Right lobe of liver (tissue), 6 donors: Measurements from ENCODE around the gene TSPAN5. TPM values are rescaled to one million over a fixed set of nuclear protein-coding genes. Genes with fewer than 3 reads are reported as not detected.

Source experiments
- ATAC-seq, 4 donors: fragments of 200-7000 bp; cut with Tn5 transposase; one replicate each; pipeline ENCODE4 v1.9.1; 2020; ENCODE audit warnings: mild to moderate bottlenecking in 4 of 4, moderate library complexity in 4 of 4
- DNase-seq, 3 donors: peaks; one replicate each; pipeline ENCODE4 v3.0.0-alpha.2; 2020
- H3K27ac ChIP-seq, 3 donors: fragments of 200-600 bp; one replicate each; pipeline ENCODE4 v1.8.0; 2022
- H3K27me3 ChIP-seq, 2 donors: fragments of 200-600 bp; one replicate each; pipeline ENCODE4 v1.8.0; 2022
- H3K36me3 ChIP-seq, 4 donors: fragments of 200-600 bp; sonication (generic) in 1 of 4; one replicate each; pipeline versions ENCODE4 v1.5.1 to v1.8.0; 2017 to 2022; ENCODE audit warnings: control low read depth in 1 of 4
- H3K4me1 ChIP-seq, 4 donors: fragments of 200-600 bp; sonication (generic) in 1 of 4; one replicate each; pipeline versions ENCODE4 v1.5.1 to v1.8.0; 2017 to 2022; ENCODE audit warnings: control low read depth in 1 of 4
- H3K4me3 ChIP-seq, 3 donors: fragments of 200-600 bp; one replicate each; pipeline ENCODE4 v1.8.0; 2022
- H3K9me3 ChIP-seq, 4 donors: fragments of 200-600 bp; sonication (generic) in 1 of 4; one replicate each; pipeline versions ENCODE4 v1.5.1 to v1.8.0; 2017 to 2022; ENCODE audit warnings: control low read depth in 1 of 4
- CTCF ChIP-seq, 4 donors: fragments of 200-600 bp in 3 of 4; fragments of 450-650 bp in 1 of 4; IDR thresholded peaks; one replicate each; pipeline versions ENCODE4 v1.5.1 to v1.8.0; 2016 to 2022; ENCODE audit warnings: antibody characterized with exemption in 4 of 4, mild to moderate bottlenecking in 2 of 4
- POLR2A ChIP-seq: fragments of 450-650 bp; IDR thresholded peaks from one replicate; pipeline ENCODE4 v1.6.1; 2017; ENCODE audit warnings: antibody characterized with exemption, mild to moderate bottlenecking
- WGBS: methylation state at CpG from one replicate; pipeline ENCODE4 v1.1.6; 2018; ENCODE audit warnings: low coverage, low lambda C conversion rate; ENCODE audit not compliant: insufficient coverage; ENCODE audit errors: missing lambda C conversion rate; 5-methylcytosine and 5-hydroxymethylcytosine counted together
- intact Hi-C, 2 donors: fragments of 100-400 bp; cut with DNase I; formaldehyde crosslinking; loops; one replicate each; pipeline versions ENCODE4 v1.11.2 to v1.14.1; 2022
- total RNA-seq, 6 experiments: library from RNA; depleted of rRNA in 2 of 6; stranded (reverse); fragments of >200 nt in 2 of 6; fragmentation: NEBNext Ultra II Directional in 3 of 6; extraction: Animal tissue kit (Norgen Biotek cat#: 25700) in 3 of 6; gene quantifications; one replicate each; pipeline versions ENCODE4 v1.1.0 to v1.2.4, GENCODE V29; 2016 to 2023
- donor health status: DM: no; HTN: yes; CAD: no.
- donor health status: DM: no; HTN: no; CAD: no.
- donor health status: DM: no; HTN: no; CAD: no.
- donor health status: DM: no; HTN: yes; CAD: no.
- donor health status: DM: no; HTN: yes; CAD: no.

The TSPAN5 gene
- total RNA-seq, 6 experiments from 2014 or later, result 0.12 to 1.2 (median 0.50) TPM

- Histone ChIP-seq H3K27me3 (no peaks in the 10 kb centered on the region), H3K36me3 (no peaks in the 10 kb centered on the region), H3K4me3 (no peak overlapping the region), H3K9me3 (no peaks in the 10 kb centered on the region), H3K4me1 (no peaks in the 10 kb centered on the region), H3K27ac (no peak overlapping the region)
- WGBS, result 35% methylated on average over 4 of the region's 4 CpGs
- ATAC-seq (no peak), DNase-seq (no peak)
- TF ChIP-seq CTCF (IDR thresholded peaks at IDR 0.05) (no peak), POLR2A (no peak)
- intact Hi-C loops, result no loop called here
Measured at GRCh38 chr4:98625399-98625798, 33.0 kb downstream of the TSPAN5 start.

- TF ChIP-seq CTCF (IDR thresholded peaks at IDR 0.05), result no peak
- no peak for TF ChIP-seq POLR2A
- Histone ChIP-seq H3K4me1 (no peaks in the 10 kb centered on the region), H3K27ac (no peak overlapping the region), H3K4me3 (no peak overlapping the region), H3K36me3 (no peaks in the 10 kb centered on the region), H3K9me3 (no peaks in the 10 kb centered on the region), H3K27me3 (no peaks in the 10 kb centered on the region)
- whole genome bisulfite sequencing, result 56% methylated on average over 4 of the region's 4 CpGs
- intact Hi-C loops, result no loop called here
- no peak for DNase-seq
- ATAC-seq, result no peak
Measured at GRCh38 chr4:98624642-98625041, 33.8 kb downstream of the TSPAN5 start.

- no peak overlapping the region for H3K27ac ChIP-seq
- 91% methylated on average over 2 of the region's 2 CpGs for WGBS
- DNase-seq (no peak), ATAC-seq (no peak)
- H3K27me3 ChIP-seq, result no peaks in the 10 kb centered on the region
- H3K9me3 ChIP-seq, result no peaks in the 10 kb centered on the region
- no peak for TF ChIP-seq CTCF (IDR thresholded peaks at IDR 0.05)
- TF ChIP-seq POLR2A, result no peak
- H3K36me3 ChIP-seq, result no peaks in the 10 kb centered on the region
- no peak overlapping the region for H3K4me3 ChIP-seq
- intact Hi-C loops, result no loop called here
- no peaks in the 10 kb centered on the region for H3K4me1 ChIP-seq
Measured at GRCh38 chr4:98624144-98624543, 34.3 kb downstream of the TSPAN5 start.

GRCh38 chr4:98623126-98623802 lies 35.1 kb downstream of the TSPAN5 start:
- TF ChIP-seq POLR2A (no peak), CTCF (IDR thresholded peaks at IDR 0.05) (no peak)
- intact Hi-C loops, result no loop called here
- H3K4me3 ChIP-seq, result no peak overlapping the region
- no peak for DNase-seq
- ATAC-seq, result no peak
- no peaks in the 10 kb centered on the region for H3K9me3 ChIP-seq
- H3K27ac ChIP-seq, result no peak overlapping the region
- 45% methylated on average over 3 of the region's 3 CpGs for WGBS
- no peaks in the 10 kb centered on the region for H3K27me3 ChIP-seq
- no peaks in the 10 kb centered on the region for H3K4me1 ChIP-seq
- H3K36me3 ChIP-seq, result no peaks in the 10 kb centered on the region
